Endothelial cell of umbilical vein (primary cell): ENCODE measurements around the gene PRCD.

Experiments used
- EZH2 ChIP-seq: IDR thresholded peaks from 2 replicates; pipeline ENCODE4 v1.6.1; 2012; ENCODE audit warnings: borderline replicate concordance, low read depth, mild to moderate bottlenecking, moderate library complexity, low read length, inconsistent platforms; ENCODE audit not compliant: severe bottlenecking
- FOS ChIP-seq: IDR thresholded peaks from 2 replicates; pipeline ENCODE4 v1.6.1; 2011; ENCODE audit warnings: mild to moderate bottlenecking, low read length, moderate library complexity, borderline replicate concordance; ENCODE audit not compliant: insufficient read depth
- JUN ChIP-seq: IDR thresholded peaks from 2 replicates; pipeline ENCODE4 v1.6.1; 2011; ENCODE audit warnings: borderline replicate concordance, low read depth; ENCODE audit not compliant: insufficient read length, insufficient read depth
- MAX ChIP-seq: IDR thresholded peaks from 2 replicates; pipeline ENCODE4 v1.6.1; 2011; ENCODE audit not compliant: insufficient read depth, insufficient read length
- MYC ChIP-seq: IDR thresholded peaks from one replicate; pipeline ENCODE4 v1.6.1; 2011; ENCODE audit warnings: mild to moderate bottlenecking, low read depth, low read length
- POLR2A ChIP-seq: IDR thresholded peaks from 2 replicates; pipeline ENCODE4 v1.6.1; 2012; ENCODE audit warnings: low read depth, mild to moderate bottlenecking, control low read depth, low read length
- POLR2AphosphoS5 ChIP-seq: IDR thresholded peaks from 2 replicates; pipeline ENCODE4 v1.6.1; 2012; ENCODE audit warnings: low read depth, mild to moderate bottlenecking, control low read depth, low read length, moderate library complexity; ENCODE audit not compliant: insufficient read depth
- TF ChIP-seq, protein P1 (sequence below), 2 donors: IDR thresholded peaks; 1 replicate in 1 of 2; 2 replicates in 1 of 2; pipeline ENCODE4 v1.5.1; 2011; ENCODE audit warnings: low read length in 2 of 2, mild to moderate bottlenecking in 2 of 2, moderate library complexity in 2 of 2, control low read depth in 1 of 2, inconsistent platforms in 1 of 2, low read depth in 1 of 2; ENCODE audit not compliant: insufficient read depth in 1 of 2; ENCODE audit errors: extremely low read depth in 1 of 2

- TF ChIP-seq, protein P1, sequence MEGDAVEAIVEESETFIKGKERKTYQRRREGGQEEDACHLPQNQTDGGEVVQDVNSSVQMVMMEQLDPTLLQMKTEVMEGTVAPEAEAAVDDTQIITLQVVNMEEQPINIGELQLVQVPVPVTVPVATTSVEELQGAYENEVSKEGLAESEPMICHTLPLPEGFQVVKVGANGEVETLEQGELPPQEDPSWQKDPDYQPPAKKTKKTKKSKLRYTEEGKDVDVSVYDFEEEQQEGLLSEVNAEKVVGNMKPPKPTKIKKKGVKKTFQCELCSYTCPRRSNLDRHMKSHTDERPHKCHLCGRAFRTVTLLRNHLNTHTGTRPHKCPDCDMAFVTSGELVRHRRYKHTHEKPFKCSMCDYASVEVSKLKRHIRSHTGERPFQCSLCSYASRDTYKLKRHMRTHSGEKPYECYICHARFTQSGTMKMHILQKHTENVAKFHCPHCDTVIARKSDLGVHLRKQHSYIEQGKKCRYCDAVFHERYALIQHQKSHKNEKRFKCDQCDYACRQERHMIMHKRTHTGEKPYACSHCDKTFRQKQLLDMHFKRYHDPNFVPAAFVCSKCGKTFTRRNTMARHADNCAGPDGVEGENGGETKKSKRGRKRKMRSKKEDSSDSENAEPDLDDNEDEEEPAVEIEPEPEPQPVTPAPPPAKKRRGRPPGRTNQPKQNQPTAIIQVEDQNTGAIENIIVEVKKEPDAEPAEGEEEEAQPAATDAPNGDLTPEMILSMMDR (IDR thresholded peaks at IDR 0.05; ENCODE audit: extremely low read depth in 1 of 2, insufficient read depth in 1 of 2, low read depth in 1 of 2, low read length in 2 of 2) = no peak
- no peak for TF ChIP-seq MAX
- no peak for TF ChIP-seq EZH2
- TF ChIP-seq POLR2A = no peak
- TF ChIP-seq MYC = no peak
- no peak for TF ChIP-seq POLR2AphosphoS5
- TF ChIP-seq FOS = no peak
- TF ChIP-seq JUN = no peak
These were observed 10.4 kb upstream of the PRCD start for GRCh38 chr17:76529224-76530094.
